Spleen (tissue), 7 donors: Measurements from ENCODE around the gene NDUFAF8.

Source experiments
- CTCF ChIP-seq, 11 experiments: fragments of 200-600 bp in 7 of 11; fragments of 450-650 bp in 4 of 11; sonication (generic) in 4 of 11; IDR thresholded peaks in 8 of 11; conservative IDR thresholded peaks in 3 of 11; 1 replicate in 7 of 11; 2 replicates in 4 of 11; pipeline versions ENCODE4 v1.4.0 to v1.8.0; 2016 to 2021; ENCODE audit warnings: antibody characterized with exemption in 11 of 11, inconsistent platforms in 4 of 11, mild to moderate bottlenecking in 1 of 11
- POLR2A ChIP-seq, 3 donors: fragments of 450-650 bp; IDR thresholded peaks; one replicate each; pipeline ENCODE4 v1.5.1; 2017; ENCODE audit warnings: antibody characterized with exemption in 3 of 3, mild to moderate bottlenecking in 1 of 3
- POLR2AphosphoS5 ChIP-seq, 3 donors: sonication (generic); formaldehyde crosslinking; IDR thresholded peaks; one replicate each; pipeline ENCODE4 v1.5.1; 2017; ENCODE audit warnings: antibody characterized with exemption in 3 of 3
- donor health status: DM: no; HTN: no; CAD: no; lungs with moderate emphysema.
- donor health status: DM: no; HTN: no; CAD: no.
- donor health status: DM: no; HTN: no; CAD: no.

- no peak for TF ChIP-seq CTCF (IDR thresholded peaks at IDR 0.05 in 8 of 11, conservative IDR thresholded peaks at IDR 0.05 in 3 of 11)
- TF ChIP-seq POLR2AphosphoS5 (IDR thresholded peaks at IDR 0.05): no peak
- TF ChIP-seq POLR2A (IDR thresholded peaks at IDR 0.05): no peak
These were observed 48.8 kb downstream of the NDUFAF8 start for GRCh38 chr17:81287741-81288430.
